HG02852 (cell line): ENCODE data around the gene EPGN.

Experiments used
- ATAC-seq: cut with Tn5 transposase; IDR thresholded peaks from one replicate; pipeline ENCODE4 v1.9.1; 2021; ENCODE audit warnings: mild to moderate bottlenecking, moderate library complexity; ENCODE audit not compliant: unreplicated experiment

EPGN gene, protein sequence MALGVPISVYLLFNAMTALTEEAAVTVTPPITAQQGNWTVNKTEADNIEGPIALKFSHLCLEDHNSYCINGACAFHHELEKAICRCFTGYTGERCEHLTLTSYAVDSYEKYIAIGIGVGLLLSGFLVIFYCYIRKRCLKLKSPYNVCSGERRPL

DNA sequence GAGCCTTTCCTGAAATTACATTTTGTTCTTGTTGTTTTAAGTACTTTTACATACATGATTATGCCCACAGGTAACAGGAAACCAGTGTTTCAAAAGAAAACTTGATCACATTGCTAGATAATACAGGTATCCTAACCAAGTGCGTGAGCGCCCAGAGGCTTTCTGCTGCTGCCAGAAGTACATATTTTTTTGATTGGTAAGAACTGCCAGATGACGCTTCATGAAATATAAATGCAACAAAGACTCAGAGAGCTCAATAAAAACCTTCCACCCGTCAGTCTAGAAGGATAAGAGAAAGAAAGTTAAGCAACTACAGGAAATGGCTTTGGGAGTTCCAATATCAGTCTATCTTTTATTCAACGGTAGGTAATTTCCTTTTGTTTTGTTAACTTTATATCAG is at the start of gene EPGN:
TSS of gene EPGN (plus strand) at position 256 of the 400 bp plus-strand sequence. CDS start at position 320, 64 bp downstream.
- no peak for ATAC-seq

DNA sequence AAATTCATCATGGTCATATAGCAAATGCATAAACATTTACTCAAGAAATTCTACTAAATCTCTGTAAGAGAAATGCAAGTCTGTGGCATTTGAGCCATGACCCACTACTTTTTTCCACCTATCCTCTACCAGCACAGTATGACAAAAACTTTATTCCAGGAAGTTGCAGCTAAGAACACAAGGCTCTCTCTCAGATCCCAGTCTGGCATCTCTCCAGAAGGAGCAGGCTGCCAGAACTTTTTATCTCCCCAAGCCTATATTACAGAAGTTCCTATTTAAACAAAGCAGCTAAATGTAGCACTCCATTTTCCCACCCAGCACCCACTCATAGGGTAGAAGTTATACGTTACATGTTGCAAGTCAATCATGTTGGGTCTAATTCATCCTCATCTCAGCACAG is 49.3 kb upstream of the EPGN start:
- ATAC-seq = no peak

DNA sequence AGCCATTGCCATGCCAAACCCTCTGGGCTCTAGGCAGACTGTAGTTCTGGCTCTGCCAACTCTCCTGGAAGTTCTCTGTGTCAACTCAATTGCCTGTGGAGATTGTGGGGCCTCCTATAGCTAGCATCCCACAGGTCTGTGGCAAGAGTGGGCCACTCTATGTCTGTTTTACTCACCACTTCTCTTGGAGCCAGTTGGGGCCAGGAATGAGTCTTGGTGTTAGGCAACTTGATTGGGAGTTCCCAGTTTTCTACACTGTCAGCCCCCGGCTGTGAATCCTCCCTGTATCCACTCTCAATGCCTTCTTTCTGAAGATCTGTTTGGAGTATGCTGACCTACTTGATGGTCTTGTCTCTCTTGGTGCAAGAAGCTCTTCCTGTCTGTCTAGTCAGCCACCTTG is 48.2 kb upstream of the EPGN start:
- no peak for ATAC-seq

DNA sequence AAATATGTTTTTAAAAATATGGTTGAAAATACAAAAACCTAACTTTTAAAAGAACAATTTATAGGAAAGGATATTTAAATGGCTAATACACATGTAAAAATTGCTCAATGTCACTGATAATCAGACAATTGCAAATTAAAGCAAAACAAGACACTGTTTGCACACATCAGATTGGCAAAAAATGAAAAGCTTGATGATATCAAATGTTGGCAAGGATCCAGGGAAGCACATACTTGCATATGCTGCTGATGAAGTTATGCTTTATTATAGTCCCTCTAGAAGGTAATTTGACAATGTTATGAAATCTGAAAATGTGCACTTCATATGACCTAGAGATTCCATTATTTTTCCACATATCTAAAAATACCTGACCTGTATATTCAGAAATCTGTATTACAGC is 45.7 kb upstream of the EPGN start:
- no peak for ATAC-seq

DNA sequence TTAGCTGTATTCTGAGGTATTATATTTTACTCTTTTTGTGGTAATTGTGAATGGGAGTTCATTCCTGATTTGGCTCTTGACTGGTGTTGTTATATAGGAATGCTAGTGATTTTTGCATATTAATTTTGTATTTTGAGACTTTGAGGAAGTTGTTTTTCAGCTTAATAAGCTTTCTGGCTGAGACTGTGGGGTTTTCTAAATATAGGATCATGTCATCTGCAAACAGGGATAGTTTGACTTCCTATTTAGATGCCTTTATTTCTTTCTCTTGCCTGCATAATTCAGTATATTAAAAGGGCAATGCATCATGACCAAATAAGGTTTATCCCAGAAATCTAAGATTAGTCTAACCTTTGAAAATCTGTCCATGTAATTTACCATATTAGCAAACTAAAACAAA is 44.7 kb upstream of the EPGN start:
- ATAC-seq = no peak

DNA sequence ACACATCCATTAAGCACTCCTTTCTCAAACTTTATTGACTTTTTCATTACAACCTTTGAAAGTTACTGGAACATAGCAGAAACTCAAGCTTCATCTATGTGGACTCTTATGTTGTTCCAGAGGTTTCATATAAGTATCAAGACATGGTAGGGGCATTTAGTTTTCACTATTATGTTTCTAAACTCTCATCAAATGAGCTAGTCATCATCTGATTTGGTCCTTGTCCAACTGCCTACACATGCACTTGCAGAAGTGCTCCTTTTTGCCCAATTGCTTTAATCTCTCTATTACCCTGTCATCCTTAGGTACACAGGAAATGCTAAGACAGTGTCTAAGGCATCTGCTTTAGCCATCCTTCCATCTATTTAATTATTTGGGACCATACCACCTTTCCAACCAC is 42.2 kb upstream of the EPGN start:
- ATAC-seq = no peak

DNA sequence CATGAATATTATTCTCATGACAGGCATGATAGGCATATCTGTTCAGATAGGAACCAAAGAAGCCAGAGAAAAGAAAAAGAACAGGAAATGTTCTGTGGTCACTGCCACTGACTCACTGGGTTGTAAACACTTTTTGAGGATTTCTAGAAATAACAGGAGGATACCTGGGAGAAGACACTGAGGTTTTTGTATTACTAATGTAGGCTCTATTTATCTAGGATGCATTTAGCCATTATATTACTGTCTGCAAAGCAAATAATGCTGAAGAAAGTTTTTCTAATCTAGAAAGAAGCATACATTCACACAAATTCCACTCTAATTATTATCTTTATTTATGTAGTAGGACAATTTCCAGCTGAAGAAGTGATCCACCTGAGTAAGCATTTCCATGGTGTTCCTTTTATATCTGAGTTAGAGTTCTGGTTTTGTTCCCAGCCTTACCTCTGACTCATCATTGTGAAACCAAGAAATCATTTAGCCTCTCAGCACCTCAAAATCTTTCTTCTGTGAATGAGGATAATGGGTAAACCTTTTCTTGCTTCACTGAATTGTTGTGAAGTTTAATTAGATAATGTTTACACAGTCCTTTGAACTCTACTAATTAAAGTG is 40.2 kb upstream of the EPGN start:
- ATAC-seq = no peak

DNA sequence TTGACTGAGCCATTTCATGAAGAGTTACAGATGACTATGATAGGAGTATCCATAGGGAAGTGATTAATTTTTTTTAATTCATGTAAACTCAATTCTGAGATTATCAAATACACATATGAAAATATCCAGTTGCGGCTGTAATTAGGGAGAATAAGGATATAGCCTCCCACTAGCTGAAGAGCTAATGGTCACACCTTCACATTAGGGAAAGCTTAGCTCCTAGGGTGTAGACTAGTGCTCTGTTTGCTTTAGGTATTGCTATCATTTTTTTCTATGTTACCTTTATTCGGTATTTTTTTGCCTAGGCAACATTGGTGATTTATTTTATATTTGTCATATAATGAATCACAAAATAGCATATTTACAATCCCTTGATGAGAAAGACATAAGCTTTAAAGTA is 39.6 kb upstream of the EPGN start:
- ATAC-seq = no peak

DNA sequence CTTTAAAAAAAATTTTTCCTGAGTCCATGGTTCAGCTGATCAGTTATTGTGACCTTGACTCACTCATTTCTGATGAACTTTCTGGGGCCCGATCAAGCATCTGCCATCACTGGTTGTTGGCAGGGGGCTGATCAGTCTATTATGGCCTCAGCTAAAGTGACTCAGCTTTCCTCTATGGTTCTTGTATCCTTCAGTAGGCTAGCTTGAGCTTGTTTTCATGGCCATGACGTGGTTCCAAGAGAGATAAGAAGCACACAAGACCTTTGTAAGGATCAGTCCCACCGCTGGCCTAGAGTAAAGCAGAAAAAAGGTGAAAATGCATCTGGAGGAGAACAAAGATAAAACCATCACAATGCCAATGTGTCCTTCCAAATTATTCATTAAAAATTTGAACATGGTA is 29.8 kb upstream of the EPGN start:
- ATAC-seq = no peak

DNA sequence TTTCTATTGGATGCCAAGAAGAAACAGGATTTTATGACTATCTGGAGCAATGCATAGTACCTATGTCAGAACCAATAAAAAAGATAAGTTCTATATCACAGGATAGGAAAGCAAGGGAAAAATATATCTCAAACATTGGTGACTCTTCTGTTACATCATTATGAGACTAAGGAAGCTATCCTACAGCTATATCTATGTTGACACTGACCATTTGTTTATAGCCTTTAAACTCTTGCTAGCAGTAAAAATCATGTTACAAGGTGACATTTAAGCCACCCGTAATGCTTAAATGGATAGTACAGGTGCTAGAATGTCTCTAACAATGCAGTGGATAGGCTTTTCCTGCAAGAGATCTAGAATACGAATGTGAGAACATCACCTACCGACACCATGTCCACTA is 28.6 kb upstream of the EPGN start:
- ATAC-seq = no peak

DNA sequence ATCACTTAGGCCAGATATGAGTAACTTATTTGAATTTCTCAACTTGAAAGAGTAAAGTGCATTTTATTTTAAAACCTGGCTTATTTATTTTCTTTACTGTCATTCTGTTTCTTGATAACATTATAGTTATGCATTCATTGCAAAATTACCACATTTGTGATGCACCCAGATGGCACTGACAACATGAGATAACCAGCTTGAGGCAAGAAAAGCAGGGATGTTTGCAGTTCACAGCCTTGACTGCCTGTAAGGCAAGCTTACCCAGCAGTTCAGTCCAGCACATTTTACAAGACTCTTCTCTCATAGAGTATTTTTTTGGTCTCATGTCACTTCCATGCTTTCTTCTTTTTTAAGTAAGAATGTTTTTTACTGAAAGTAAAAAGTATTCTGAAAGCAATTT is 25.3 kb upstream of the EPGN start:
- ATAC-seq = no peak

DNA sequence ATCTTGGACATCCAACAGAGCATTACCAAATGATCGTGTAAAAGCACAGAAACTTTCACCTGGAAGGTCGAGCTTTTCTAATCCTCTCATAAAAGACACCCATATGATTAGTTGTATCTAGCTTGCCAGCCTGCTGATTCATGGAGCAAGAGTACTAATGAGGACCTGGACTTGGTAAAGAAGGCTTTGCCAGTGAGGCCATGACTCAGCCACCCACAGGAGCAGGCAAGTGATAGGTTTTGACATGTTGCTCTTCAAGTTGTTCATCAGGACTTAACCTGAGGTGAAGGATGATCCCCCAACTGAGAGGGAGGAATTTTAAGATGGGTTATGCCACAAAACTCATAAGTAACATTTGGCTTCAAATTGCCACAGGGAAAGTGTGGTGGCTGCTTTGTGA is 24.7 kb upstream of the EPGN start:
- ATAC-seq = no peak

DNA sequence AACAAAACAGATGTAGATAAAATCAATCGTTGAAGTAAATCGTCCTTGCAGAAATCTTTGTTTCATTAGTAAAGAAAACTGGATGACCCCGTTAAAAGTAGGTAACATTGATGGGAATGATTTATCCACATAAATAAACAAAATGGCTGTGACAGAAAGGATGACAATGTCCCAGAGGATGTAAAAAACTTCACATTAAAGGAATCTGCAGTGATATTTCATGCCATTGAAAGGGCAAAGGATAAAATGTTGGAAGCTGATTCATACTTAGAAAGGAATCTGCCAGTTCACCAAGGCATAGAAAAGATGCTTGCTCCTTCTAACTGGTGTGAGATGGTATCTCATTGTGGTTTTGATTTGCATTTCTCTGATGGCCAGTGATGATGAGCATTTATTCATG is 24.2 kb upstream of the EPGN start:
- no peak for ATAC-seq

DNA sequence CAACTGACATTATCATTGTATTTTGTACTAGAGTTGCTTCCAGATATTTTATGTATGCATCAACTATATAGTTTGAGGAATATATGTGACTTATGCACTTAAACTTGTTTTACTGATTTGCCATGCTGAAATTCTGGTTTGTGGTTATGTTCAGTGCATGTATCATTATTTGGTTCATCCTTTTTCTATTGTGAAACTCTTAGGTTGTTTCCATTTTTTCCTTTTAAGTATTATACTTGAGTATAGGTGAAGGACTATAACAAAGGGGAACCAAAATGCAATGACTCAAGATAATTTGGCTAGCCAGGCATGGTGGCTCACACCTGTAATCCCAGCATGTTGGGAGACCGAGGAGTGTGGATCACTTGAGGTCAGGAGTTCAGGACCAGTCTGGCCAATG is 21.1 kb upstream of the EPGN start:
- ATAC-seq = no peak

DNA sequence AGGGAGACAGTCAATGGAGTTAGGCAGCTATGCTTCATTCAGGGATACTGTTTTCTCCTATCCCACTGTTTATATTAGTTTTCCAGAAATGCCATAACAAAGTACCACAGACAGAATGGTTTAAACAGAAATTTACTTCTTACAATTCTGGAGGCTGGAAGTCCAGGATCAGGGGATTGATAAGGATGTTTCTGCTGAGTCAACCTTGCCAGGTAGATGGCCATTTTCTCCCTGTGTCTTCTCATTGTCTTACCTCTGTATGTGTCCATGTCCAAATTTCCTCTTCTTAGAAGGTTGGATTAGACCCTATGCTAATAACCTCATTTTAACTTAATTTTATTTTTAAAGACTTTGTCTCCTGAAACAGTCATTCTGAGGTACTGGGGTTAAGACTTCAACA is 20.5 kb upstream of the EPGN start:
- no peak for ATAC-seq

DNA sequence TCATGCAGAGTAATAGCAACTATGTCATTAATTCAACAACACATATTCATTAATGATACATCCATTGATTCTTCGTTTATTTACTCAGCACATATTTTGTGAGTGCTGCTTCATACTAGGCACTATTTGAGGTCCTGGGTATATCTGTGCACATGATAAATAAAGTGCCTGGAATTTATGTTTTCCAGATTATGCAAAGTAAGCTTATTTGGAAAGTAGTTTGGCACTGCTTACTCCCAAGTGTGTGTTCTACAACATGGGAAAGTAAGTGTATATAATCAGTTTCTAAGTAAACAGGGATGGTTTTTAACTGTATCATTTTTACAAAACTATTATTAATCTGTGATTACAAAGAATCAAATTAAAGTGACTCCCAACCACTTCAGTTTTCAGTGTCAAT is 16.8 kb upstream of the EPGN start:
- no peak for ATAC-seq

DNA sequence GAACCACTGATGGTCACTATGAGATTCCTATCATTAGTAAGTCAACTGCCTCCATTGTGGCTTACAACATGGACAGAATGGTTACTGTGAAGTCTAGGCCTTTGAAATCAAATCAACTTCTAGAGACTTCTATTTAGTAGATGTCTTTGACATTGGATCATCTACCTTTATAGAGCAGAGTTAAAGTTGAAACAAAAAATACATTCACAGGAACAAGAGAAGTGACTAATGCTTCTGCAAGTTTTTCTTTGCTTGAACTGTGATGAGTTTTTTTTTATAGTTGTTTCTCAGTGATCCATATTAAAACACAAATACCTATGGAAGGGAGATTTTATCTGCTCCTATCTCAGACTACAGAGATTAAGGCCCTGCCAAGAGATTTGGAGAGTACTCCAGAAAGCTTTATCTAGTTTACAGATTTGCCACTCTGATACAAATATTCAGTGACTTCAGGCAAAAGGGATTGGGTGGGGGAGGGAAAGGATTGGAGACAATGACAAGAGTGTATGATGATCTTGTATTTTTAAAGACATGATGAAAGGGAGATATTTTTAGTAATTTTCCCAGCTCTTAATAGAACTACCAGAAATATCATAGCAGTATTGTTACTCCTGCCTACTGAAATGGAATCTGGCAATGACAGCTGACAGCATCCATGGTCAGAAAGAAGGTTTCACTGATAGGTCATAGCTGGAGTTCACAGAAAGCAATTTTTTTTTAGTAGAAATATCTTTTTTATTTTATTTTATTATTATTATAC is 16.0 kb upstream of the EPGN start:
- no peak for ATAC-seq

DNA sequence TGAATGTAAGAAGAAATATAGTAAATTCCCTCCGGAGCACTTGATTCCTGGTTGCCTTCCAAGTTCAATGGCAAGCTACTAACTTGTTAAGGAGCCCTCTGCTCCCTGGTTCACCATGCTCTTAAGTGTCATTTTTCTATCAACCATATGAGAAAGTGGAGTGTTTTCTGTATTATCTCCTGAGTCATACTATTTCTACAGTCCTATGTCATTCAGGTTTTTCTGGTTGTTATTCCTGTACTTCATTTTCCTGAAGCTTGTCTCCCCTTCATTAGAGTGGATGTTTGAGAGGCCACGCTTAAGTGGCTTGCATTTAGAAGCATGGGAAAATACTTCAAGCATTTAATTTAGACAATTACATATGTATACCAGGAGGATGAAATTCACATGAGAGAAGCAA is 14.7 kb upstream of the EPGN start:
- ATAC-seq = no peak

DNA sequence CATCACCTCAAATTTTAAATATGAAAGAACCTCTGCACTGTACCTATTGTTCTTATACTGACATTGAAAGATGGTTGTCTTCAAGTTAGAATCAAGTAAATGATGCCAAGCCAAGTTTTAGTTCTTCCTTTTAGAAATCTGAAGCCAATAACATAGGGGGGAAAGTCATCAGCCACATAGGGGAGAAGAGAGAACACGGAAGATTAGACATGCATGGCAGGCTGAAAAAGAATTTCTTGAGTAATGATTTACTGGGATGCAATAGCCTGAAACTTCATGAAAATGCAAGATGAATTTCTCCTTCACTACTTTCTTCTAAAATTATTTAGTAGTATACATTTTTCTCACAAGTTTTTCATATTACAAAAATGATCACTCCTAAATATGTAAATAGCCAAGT is 13.6 kb upstream of the EPGN start:
- ATAC-seq = no peak

DNA sequence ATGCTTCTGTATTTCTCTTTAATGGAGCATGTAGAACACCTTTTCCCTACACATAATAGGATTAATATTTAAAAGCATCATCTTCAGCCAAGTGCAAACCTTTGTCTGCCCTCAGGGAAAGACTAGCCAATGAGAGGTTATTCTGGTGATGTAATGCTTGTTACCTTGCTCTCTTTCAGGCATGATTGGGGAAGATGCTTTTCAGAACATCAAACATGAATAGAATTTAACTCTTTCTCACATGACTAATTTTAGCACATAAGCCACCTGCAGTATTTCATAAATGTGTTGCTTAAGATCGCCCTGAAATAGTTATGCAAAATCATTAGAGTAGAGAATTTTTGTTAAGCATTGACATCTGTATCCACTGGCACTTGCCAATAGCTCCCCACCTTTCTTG is 10.7 kb upstream of the EPGN start:
- ATAC-seq = peak; percentile 71

DNA sequence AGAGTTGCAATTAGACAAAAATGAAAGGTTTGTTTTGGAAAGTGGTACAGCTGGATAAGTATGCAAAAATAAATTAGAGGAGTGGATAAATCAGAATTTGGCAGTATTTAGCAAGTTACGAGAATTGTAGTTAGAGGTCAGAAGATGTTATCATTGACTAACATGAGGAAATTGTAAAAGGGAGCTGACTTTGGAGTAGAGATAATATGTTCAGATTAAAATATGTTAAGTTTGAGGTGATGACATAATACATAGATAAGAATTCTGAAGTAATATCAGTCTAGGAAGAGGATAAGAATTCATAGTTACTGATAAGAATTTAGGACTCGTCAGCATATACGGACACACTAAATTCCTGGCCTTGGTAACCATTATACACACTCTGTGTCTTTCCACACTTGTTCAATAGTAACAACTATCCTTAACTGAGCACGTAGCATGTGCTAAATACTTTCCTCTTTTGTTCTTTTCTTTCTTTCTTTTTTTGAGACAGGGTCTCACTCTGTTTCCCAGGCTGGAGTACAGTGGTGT is 4.1 kb upstream of the EPGN start:
- no peak for ATAC-seq

DNA sequence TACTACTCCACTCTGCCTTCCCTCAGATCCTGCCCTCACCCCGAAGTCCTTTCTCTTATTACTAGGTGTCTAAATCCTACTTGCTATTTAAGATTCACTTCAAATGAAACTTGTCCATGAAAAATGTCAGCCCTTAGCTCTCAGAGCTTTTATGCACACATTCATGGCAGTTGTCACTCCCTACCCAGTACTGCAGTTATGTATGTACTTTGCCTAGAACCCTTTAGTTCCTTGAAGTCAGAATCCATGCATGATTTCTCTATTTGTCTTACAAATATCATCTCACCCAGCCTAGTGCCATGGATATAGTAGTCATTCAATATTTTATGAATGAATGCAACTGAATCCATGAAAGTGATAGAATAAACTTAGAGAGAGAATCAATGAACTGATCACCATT is 3.3 kb upstream of the EPGN start:
- no peak for ATAC-seq
